Measurements from ENCODE around the gene SYNGR1.
"Not testable (repeated sequence)": the region's sequence is repeated elsewhere in the genome, so short reads cannot be mapped to it uniquely, and the experiment has no call there.

Gene SYNGR1

GRCh38 chr22:39325392-39325932, 24.3 kb upstream of the SYNGR1 start:
- H3K9me3 ChIP-seq (ENCODE audit: low read length) = no peaks in the 10 kb centered on the region
- H3K4me3 ChIP-seq (ENCODE audit: low read length) = no peak overlapping the region

GRCh38 chr22:39327995-39328754, 21.6 kb upstream of the SYNGR1 start:
- Histone ChIP-seq H3K4me1 (ENCODE audit: insufficient read depth, low read length) (peaks cover 6% of the 10 kb centered on the region), H3K36me3 (ENCODE audit: insufficient read depth, low read length) (no peaks in the 10 kb centered on the region), H3K27me3 (ENCODE audit: insufficient read depth, low read length) (no peaks in the 10 kb centered on the region), H2AFZ (ENCODE audit: low read depth, low read length) (no peak overlapping the region), H3K9me3 (ENCODE audit: low read length) (no peaks in the 10 kb centered on the region), H3K4me3 (ENCODE audit: low read length) (no peak overlapping the region)

More at GRCh38 chr22:39325392-39325932, 24.3 kb upstream of the SYNGR1 start:
- no peak overlapping the region for H2AFZ ChIP-seq (ENCODE audit: low read depth, low read length)
- peaks cover 6% of the 10 kb centered on the region for H3K4me1 ChIP-seq (ENCODE audit: insufficient read depth, low read length)
- no peaks in the 10 kb centered on the region for H3K27me3 ChIP-seq (ENCODE audit: insufficient read depth, low read length)
- H3K36me3 ChIP-seq (ENCODE audit: insufficient read depth, low read length) = no peaks in the 10 kb centered on the region

- not testable (repeated sequence) for H3K9me3 ChIP-seq (ENCODE audit: low read length); H3K27me3 ChIP-seq (ENCODE audit: insufficient read depth, low read length); H3K4me3 ChIP-seq (ENCODE audit: low read length); H3K4me1 ChIP-seq (ENCODE audit: insufficient read depth, low read length); H2AFZ ChIP-seq (ENCODE audit: low read depth, low read length); H3K36me3 ChIP-seq (ENCODE audit: insufficient read depth, low read length)
Measured at GRCh38 chr22:39330553-39330952, 19.2 kb upstream of the SYNGR1 start.

- H2AFZ ChIP-seq (ENCODE audit: low read depth, low read length) = no peak overlapping the region
- no peaks in the 10 kb centered on the region for H3K36me3 ChIP-seq (ENCODE audit: insufficient read depth, low read length)
Measured at GRCh38 chr22:39332441-39333064, 17.2 kb upstream of the SYNGR1 start.

GRCh38 chr22:39336411-39336810, 13.4 kb upstream of the SYNGR1 start:
- Histone ChIP-seq H3K36me3 (ENCODE audit: insufficient read depth, low read length) (no peaks in the 10 kb centered on the region), H3K27me3 (ENCODE audit: insufficient read depth, low read length) (peaks cover 6% of the 10 kb centered on the region), H2AFZ (ENCODE audit: low read depth, low read length) (no peak overlapping the region), H3K9me3 (ENCODE audit: low read length) (no peaks in the 10 kb centered on the region), H3K4me1 (ENCODE audit: insufficient read depth, low read length) (no peaks in the 10 kb centered on the region), H3K4me3 (ENCODE audit: low read length) (no peak overlapping the region)

More at GRCh38 chr22:39332441-39333064, 17.2 kb upstream of the SYNGR1 start:
- no peaks in the 10 kb centered on the region for H3K27me3 ChIP-seq (ENCODE audit: insufficient read depth, low read length)
- no peak overlapping the region for H3K4me3 ChIP-seq (ENCODE audit: low read length)
- no peaks in the 10 kb centered on the region for H3K9me3 ChIP-seq (ENCODE audit: low read length)
- no peaks in the 10 kb centered on the region for H3K4me1 ChIP-seq (ENCODE audit: insufficient read depth, low read length)

GRCh38 chr22:39339775-39340174, 10.0 kb upstream of the SYNGR1 start:
- H3K4me3 ChIP-seq (ENCODE audit: low read length); H3K9me3 ChIP-seq (ENCODE audit: low read length); H2AFZ ChIP-seq (ENCODE audit: low read depth, low read length); H3K4me1 ChIP-seq (ENCODE audit: insufficient read depth, low read length); H3K36me3 ChIP-seq (ENCODE audit: insufficient read depth, low read length); H3K27me3 ChIP-seq (ENCODE audit: insufficient read depth, low read length): not testable (repeated sequence)

- no peaks in the 10 kb centered on the region for H3K4me1 ChIP-seq (ENCODE audit: insufficient read depth, low read length)
- peaks cover 6% of the 10 kb centered on the region for H3K27me3 ChIP-seq (ENCODE audit: insufficient read depth, low read length)
- H3K9me3 ChIP-seq (ENCODE audit: low read length) = no peaks in the 10 kb centered on the region
- no peak overlapping the region for H2AFZ ChIP-seq (ENCODE audit: low read depth, low read length)
- H3K36me3 ChIP-seq (ENCODE audit: insufficient read depth, low read length) = no peaks in the 10 kb centered on the region
- no peak overlapping the region for H3K4me3 ChIP-seq (ENCODE audit: low read length)
Measured at GRCh38 chr22:39341179-39341578, 8.6 kb upstream of the SYNGR1 start.

- Histone ChIP-seq H3K36me3 (ENCODE audit: insufficient read depth, low read length) (no peaks in the 10 kb centered on the region), H3K9me3 (ENCODE audit: low read length) (no peaks in the 10 kb centered on the region), H3K4me3 (ENCODE audit: low read length) (no peak overlapping the region), H2AFZ (ENCODE audit: low read depth, low read length) (no peak overlapping the region), H3K4me1 (ENCODE audit: insufficient read depth, low read length) (no peaks in the 10 kb centered on the region), H3K27me3 (ENCODE audit: insufficient read depth, low read length) (peaks cover 6% of the 10 kb centered on the region)
Measured at GRCh38 chr22:39343259-39344045, 6.3 kb upstream of the SYNGR1 start.

- Histone ChIP-seq H2AFZ (ENCODE audit: low read depth, low read length) (no peak overlapping the region), H3K4me1 (ENCODE audit: insufficient read depth, low read length) (peaks cover 2% of the 10 kb centered on the region), H3K27me3 (ENCODE audit: insufficient read depth, low read length) (peaks cover 6% of the 10 kb centered on the region), H3K4me3 (ENCODE audit: low read length) (no peak overlapping the region), H3K9me3 (ENCODE audit: low read length) (no peaks in the 10 kb centered on the region), H3K36me3 (ENCODE audit: insufficient read depth, low read length) (no peaks in the 10 kb centered on the region)
Measured at GRCh38 chr22:39344046-39344390, 5.8 kb upstream of the SYNGR1 start.

- H3K4me1 ChIP-seq (ENCODE audit: insufficient read depth, low read length) = peaks cover 5% of the 10 kb centered on the region
- H3K9me3 ChIP-seq (ENCODE audit: low read length) = no peaks in the 10 kb centered on the region
- no peak overlapping the region for H2AFZ ChIP-seq (ENCODE audit: low read depth, low read length)
- peaks cover 5% of the 10 kb centered on the region for H3K27me3 ChIP-seq (ENCODE audit: insufficient read depth, low read length)
- H3K36me3 ChIP-seq (ENCODE audit: insufficient read depth, low read length) = no peaks in the 10 kb centered on the region
- H3K4me3 ChIP-seq (ENCODE audit: low read length) = no peak overlapping the region
Measured at GRCh38 chr22:39345231-39345630, 4.6 kb upstream of the SYNGR1 start.

- Histone ChIP-seq H3K9me3 (ENCODE audit: low read length) (no peaks in the 10 kb centered on the region), H3K4me3 (ENCODE audit: low read length) (peak overlapping the region; percentile 67), H3K36me3 (ENCODE audit: insufficient read depth, low read length) (no peaks in the 10 kb centered on the region), H3K4me1 (ENCODE audit: insufficient read depth, low read length) (peaks cover 20% of the 10 kb centered on the region), H3K27me3 (ENCODE audit: insufficient read depth, low read length) (no peaks in the 10 kb centered on the region), H2AFZ (ENCODE audit: low read depth, low read length) (peak overlapping the region; percentile 81)
Measured at GRCh38 chr22:39348909-39349505, 784 bp upstream of the SYNGR1 start.

GRCh38 chr22:39349506-39349966, 255 bp upstream of the SYNGR1 start:
- no peaks in the 10 kb centered on the region for H3K36me3 ChIP-seq (ENCODE audit: insufficient read depth, low read length)
- H3K4me1 ChIP-seq (ENCODE audit: insufficient read depth, low read length) = peaks cover 20% of the 10 kb centered on the region
- H3K4me3 ChIP-seq (ENCODE audit: low read length) = peak overlapping the region; percentile 73
- no peaks in the 10 kb centered on the region for H3K9me3 ChIP-seq (ENCODE audit: low read length)
- no peaks in the 10 kb centered on the region for H3K27me3 ChIP-seq (ENCODE audit: insufficient read depth, low read length)
- peak overlapping the region; percentile 81 for H2AFZ ChIP-seq (ENCODE audit: low read depth, low read length)
